K562 (cell line): Measurements from ENCODE around the gene SMG1. TPM values are rescaled to one million over a fixed set of nuclear protein-coding genes. Genes with fewer than 3 reads are reported as not detected.
A peak's percentile ranks its signal among the peaks of the same experiment; 100 is the strongest.

Experiments
- BDP1 ChIP-seq: IDR thresholded peaks from 3 replicates; pipeline ENCODE4 v1.6.1; 2011; ENCODE audit not compliant: insufficient read length, insufficient read depth
- CBX3 ChIP-seq, 2 experiments: IDR thresholded peaks; 1 replicate in 1 of 2; 2 replicates in 1 of 2; pipeline ENCODE4 v1.6.1; 2012; ENCODE audit warnings: inconsistent platforms in 2 of 2, low read length in 2 of 2, borderline replicate concordance in 1 of 2, control low read depth in 1 of 2
- CC2D1A ChIP-seq: fragments of 450-650 bp; IDR thresholded peaks from 2 replicates; pipeline ENCODE4 v1.6.1; 2017; ENCODE audit warnings: mild to moderate bottlenecking
- EP300 ChIP-seq: IDR thresholded peaks from 2 replicates; pipeline ENCODE4 v1.6.1; 2012; ENCODE audit warnings: low read length, improper control_type of control experiment
- GABPB2 ChIP-seq: fragments of 250-450 bp; sonication (Bioruptor Pico); conservative IDR thresholded peaks from 2 replicates; pipeline ENCODE4 v1.5.1; 2021; ENCODE audit warnings: mild to moderate bottlenecking
- GATAD2A ChIP-seq: fragments of 450-650 bp; IDR thresholded peaks from 2 replicates; pipeline ENCODE4 v1.6.1; 2017
- GTF2A2 ChIP-seq: IDR thresholded peaks from 2 replicates; pipeline ENCODE4 v1.6.1; 2016; ENCODE audit warnings: mild to moderate bottlenecking, missing genetic modification characterization, missing compliant biosample characterization
- PCBP1 ChIP-seq: fragments of 200-400 bp; formaldehyde crosslinking; IDR thresholded peaks from 2 replicates; pipeline ENCODE4 v1.6.1; 2018; ENCODE audit warnings: mild to moderate bottlenecking, low read depth, low read length; ENCODE audit not compliant: poor library complexity, severe bottlenecking
- PRMT5 ChIP-seq: sonication (generic); formaldehyde crosslinking; IDR thresholded peaks from 2 replicates; pipeline ENCODE4 v1.5.0; 2020; ENCODE audit warnings: missing genetic modification reagents
- PTBP1 ChIP-seq: fragments of 200-400 bp; formaldehyde crosslinking; IDR thresholded peaks from 2 replicates; pipeline ENCODE4 v1.6.1; 2017; ENCODE audit warnings: low read depth, low read length
- TAF1 ChIP-seq: IDR thresholded peaks from 2 replicates; pipeline ENCODE4 v1.6.1; 2011; ENCODE audit warnings: mild to moderate bottlenecking, low read length, moderate library complexity; ENCODE audit not compliant: insufficient read depth, control insufficient read depth, severe bottlenecking; ENCODE audit errors: extremely low read depth
- ZC3H4 ChIP-seq: sonication (generic); formaldehyde crosslinking; IDR thresholded peaks from 2 replicates; pipeline ENCODE4 v1.9.0; 2021; ENCODE audit warnings: missing genetic modification reagents, borderline replicate concordance
- ZNF263 ChIP-seq: sonication (generic); formaldehyde crosslinking; IDR thresholded peaks from 2 replicates; pipeline ENCODE4 v1.8.0; 2022; ENCODE audit warnings: mild to moderate bottlenecking, missing genetic modification reagents, borderline replicate concordance
- ZNF347 ChIP-seq: fragments of 450-650 bp; formaldehyde crosslinking; IDR thresholded peaks from 2 replicates; pipeline ENCODE4 v1.4.0; 2020; ENCODE audit warnings: low read depth, mild to moderate bottlenecking, moderate library complexity
- polyA plus RNA-seq, 8 experiments: library from polyadenylated mRNA; depleted of rRNA in 4 of 8; stranded (reverse) in 5 of 8; unstranded in 3 of 8; fragments of >200 nt; fragmentation: Nextera tagmentation in 2 of 8; fragmentation: Illumina TruSeq in 1 of 8; extraction: Ambion mirVana in 2 of 8; extraction: Trizol in 1 of 8; gene quantifications; 2 replicates each; pipeline versions ENCODE4 v1.2.1 to v1.2.3, GENCODE V29; 2011 to 2014; ENCODE audit warnings: inconsistent platforms in 1 of 8, missing spikeins in 1 of 8
- total RNA-seq, 7 experiments: library from RNA; depleted of rRNA in 6 of 7; stranded (reverse); fragments of >200 nt in 6 of 7; fragmentation: Illumina TruSeq in 2 of 7; extraction: Trizol in 2 of 7; gene quantifications; 2 replicates each; pipeline versions ENCODE4 v1.2.1 to v1.2.3, GENCODE V29; 2011 to 2021; ENCODE audit warnings: low replicate concordance in 1 of 7
- TF ChIP-seq, protein P1 (sequence below): fragments of 450-650 bp; IDR thresholded peaks from 2 replicates; pipeline ENCODE4 v1.6.1; 2018; ENCODE audit not compliant: partially characterized antibody
- TF ChIP-seq, protein P2 (sequence below): sonication (generic); formaldehyde crosslinking; IDR thresholded peaks from 2 replicates; pipeline ENCODE4 v1.8.1; 2023; ENCODE audit warnings: mild to moderate bottlenecking, missing genetic modification reagents
- TF ChIP-seq, protein P3 (sequence below): fragments of 450-650 bp; formaldehyde crosslinking; IDR thresholded peaks from 2 replicates; pipeline ENCODE4 v1.4.0; 2020; ENCODE audit warnings: mild to moderate bottlenecking, moderate library complexity

Gene SMG1
- total and polyA plus RNA-seq, 9 of the 15 experiments (the other 6 are each of a cell fraction or from before 2014, with no cell fraction given): 3.4 to 54.8 (median 32.0) TPM

DNA sequence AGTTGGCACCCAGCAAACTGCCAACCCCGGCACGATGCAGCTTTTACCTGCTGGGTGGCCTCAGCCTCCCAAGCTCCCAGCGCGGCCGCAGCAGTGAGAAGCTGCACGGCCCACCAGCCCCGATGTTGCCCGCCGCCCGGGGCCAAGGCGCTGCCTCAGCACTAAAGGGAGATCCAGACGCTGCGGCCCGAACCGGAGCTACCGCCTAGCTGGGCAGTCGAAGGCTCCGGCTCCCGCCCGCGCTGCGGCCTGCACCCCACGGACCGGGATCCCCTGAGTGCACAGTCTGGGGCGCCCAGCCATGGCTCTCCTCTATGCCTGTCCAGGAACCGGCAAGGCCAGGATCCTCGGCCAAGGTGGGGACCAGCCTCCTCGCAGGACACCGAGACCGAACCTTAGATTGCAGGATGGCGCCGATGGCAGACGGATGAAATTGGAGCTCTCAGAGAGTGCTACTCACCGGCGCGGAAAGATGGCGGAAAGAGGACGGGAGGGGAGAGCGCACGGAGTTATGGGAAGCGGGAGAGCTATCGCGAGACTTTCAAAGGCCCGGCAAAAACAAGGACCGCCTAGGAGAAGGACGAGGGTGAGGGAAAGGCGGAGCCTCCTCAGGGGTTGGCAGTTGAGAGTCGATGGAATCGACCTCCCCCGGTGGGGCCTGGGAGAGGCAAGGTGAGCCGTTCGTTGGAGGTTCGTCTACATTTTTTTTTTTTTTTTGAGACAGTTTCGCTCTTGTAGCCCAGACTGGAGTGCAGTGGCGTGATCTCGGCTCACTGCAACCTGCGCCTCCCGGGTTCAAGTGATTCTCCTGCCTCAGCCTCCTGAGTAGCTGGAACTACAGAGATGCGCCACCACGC lies 136.1 kb downstream of the SMG1 start, which contains the start of gene RPS15A (continued):
- TF ChIP-seq, protein P1, sequence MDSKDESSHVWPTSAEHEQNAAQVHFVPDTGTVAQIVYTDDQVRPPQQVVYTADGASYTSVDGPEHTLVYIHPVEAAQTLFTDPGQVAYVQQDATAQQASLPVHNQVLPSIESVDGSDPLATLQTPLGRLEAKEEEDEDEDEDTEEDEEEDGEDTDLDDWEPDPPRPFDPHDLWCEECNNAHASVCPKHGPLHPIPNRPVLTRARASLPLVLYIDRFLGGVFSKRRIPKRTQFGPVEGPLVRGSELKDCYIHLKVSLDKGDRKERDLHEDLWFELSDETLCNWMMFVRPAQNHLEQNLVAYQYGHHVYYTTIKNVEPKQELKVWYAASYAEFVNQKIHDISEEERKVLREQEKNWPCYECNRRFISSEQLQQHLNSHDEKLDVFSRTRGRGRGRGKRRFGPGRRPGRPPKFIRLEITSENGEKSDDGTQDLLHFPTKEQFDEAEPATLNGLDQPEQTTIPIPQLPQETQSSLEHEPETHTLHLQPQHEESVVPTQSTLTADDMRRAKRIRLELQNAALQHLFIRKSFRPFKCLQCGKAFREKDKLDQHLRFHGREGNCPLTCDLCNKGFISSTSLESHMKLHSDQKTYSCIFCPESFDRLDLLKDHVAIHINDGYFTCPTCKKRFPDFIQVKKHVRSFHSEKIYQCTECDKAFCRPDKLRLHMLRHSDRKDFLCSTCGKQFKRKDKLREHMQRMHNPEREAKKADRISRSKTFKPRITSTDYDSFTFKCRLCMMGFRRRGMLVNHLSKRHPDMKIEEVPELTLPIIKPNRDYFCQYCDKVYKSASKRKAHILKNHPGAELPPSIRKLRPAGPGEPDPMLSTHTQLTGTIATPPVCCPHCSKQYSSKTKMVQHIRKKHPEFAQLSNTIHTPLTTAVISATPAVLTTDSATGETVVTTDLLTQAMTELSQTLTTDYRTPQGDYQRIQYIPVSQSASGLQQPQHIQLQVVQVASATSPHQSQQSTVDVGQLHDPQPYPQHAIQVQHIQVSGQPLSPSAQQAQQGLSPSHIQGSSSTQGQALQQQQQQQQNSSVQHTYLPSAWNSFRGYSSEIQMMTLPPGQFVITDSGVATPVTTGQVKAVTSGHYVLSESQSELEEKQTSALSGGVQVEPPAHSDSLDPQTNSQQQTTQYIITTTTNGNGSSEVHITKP: peak; percentile 5
- TF ChIP-seq ZNF263 (peak; percentile 95), GTF2A2 (tag) (peak; percentile 71), CC2D1A (peak; percentile 44), EP300 (no peak), PRMT5 (CRISPR knock-in tag) (0 out of 2 replicates have a peak, but pooled peaks have one; percentile 24), ZNF347 (CRISPR knock-in tag) (no peak), GATAD2A (peak; percentile 42; the same call in 1 of the 2 replicates), TAF1 (peak; percentile 93), BDP1 (no peak), ZC3H4 (CRISPR knock-in tag) (no peak), PTBP1 (no peak), CBX3 (IDR thresholded peaks at IDR 0.05; ENCODE audit: borderline replicate concordance in 1 of 2, low read length in 2 of 2) (peak in 1 of 2 experiments; percentile 73; a peak in 1 of 3 replicates), PCBP1 (peak; percentile 78), GABPB2 (CRISPR knock-in tag) (no peak)
- TF ChIP-seq, protein P2, sequence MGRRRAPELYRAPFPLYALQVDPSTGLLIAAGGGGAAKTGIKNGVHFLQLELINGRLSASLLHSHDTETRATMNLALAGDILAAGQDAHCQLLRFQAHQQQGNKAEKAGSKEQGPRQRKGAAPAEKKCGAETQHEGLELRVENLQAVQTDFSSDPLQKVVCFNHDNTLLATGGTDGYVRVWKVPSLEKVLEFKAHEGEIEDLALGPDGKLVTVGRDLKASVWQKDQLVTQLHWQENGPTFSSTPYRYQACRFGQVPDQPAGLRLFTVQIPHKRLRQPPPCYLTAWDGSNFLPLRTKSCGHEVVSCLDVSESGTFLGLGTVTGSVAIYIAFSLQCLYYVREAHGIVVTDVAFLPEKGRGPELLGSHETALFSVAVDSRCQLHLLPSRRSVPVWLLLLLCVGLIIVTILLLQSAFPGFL (CRISPR knock-in tag): no peak
- TF ChIP-seq, protein P3, sequence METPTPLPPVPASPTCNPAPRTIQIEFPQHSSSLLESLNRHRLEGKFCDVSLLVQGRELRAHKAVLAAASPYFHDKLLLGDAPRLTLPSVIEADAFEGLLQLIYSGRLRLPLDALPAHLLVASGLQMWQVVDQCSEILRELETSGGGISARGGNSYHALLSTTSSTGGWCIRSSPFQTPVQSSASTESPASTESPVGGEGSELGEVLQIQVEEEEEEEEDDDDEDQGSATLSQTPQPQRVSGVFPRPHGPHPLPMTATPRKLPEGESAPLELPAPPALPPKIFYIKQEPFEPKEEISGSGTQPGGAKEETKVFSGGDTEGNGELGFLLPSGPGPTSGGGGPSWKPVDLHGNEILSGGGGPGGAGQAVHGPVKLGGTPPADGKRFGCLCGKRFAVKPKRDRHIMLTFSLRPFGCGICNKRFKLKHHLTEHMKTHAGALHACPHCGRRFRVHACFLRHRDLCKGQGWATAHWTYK (CRISPR knock-in tag): peak; percentile 81
